Testis (tissue), 2 donors: ENCODE measurements around the gene SAP30BP.

Experiments used
- CTCF ChIP-seq, 3 experiments: fragments of 450-650 bp in 2 of 3; fragments of 200-600 bp in 1 of 3; sonication (generic) in 1 of 3; IDR thresholded peaks; one replicate each; pipeline ENCODE4 v1.5.1; 2016 to 2019; ENCODE audit warnings: antibody characterized with exemption in 3 of 3, mild to moderate bottlenecking in 2 of 3, moderate library complexity in 1 of 3
- POLR2A ChIP-seq: fragments of 450-650 bp; IDR thresholded peaks from one replicate; pipeline ENCODE4 v1.6.1; 2017; ENCODE audit warnings: antibody characterized with exemption, mild to moderate bottlenecking, moderate library complexity

GRCh38 chr17:75624714-75625345 is 42.3 kb upstream of the SAP30BP start:
- TF ChIP-seq CTCF (IDR thresholded peaks at IDR 0.05) (no peak), POLR2A (no peak)
